GM21529 (cell line): Measurements from ENCODE around the gene TUBA3D.
"Not testable (repeated sequence)": the region's sequence is repeated elsewhere in the genome, so short reads cannot be mapped to it uniquely, and the experiment has no call there.

Experiments
- ATAC-seq: cut with Tn5 transposase; IDR thresholded peaks from one replicate; pipeline ENCODE4 v1.9.1; 2021; ENCODE audit not compliant: unreplicated experiment

The TUBA3D gene

DNA sequence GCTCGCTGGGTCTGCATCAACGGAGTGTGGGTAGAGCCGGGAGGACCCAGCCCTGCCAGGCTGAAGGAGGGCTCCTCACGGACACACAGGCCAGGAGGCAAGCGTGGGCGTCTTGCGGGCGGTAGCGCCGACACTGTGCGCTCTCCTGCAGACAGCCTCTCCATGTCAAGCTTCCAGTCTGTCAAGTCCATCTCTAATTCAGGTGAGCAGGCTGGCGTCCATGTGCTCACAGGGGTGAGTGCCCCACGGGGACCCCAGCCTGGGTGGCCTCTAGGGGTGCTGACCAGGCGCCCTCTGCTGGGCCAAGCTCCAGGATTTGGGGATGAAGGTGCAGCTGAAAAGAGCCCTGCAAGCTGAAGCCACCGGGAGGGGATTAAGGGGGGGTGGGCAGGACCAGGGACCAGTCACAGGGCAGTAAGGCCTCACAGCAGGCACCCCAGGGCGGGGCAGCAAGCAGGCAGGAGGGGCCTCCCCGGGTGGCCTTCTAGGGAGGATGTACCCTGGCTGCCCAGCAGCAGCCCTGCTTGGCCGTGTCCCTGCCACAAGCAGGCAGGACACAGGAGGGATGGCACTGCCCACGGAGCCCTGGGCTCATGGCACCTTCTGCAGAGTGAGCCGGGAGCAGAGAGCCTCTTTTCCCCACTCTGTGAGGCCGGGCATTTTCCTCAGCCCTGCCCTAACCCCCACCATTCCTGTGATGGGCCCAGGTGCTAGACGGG lies 54.9 kb downstream of the TUBA3D start:
- not testable (repeated sequence) for ATAC-seq

DNA sequence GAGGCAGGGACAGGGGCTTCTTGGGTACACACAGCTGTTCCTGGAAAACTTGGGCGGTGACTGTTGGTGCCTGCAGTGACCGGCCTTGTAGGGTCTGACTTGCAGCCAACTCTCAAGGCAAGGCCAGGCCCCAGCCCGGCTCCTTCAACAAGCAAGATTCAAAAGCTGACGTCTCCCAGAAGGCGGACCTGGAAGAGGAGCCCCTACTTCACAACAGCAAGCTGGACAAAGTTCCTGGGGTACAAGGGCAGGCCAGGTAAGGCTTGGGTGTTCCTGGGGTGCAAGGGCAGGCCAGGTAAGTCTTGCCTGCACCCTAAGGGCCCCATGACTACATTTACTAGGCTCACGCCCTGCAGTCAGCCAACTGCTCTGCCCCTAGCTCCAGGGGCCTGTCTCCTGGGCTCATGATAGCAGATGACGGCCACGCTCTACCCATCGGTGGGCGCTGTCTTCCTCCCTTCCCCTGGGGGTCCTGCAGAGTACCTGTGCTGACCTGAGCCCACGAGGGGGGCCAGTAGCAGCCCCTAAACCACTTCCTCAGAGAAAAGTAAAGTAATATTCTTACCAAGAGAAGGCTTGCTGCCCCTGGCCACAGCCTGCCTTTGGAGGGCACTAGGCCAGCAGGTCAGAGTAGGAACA lies 55.7 kb downstream of the TUBA3D start:
- not testable (repeated sequence) for ATAC-seq
